Loucy (cell line): Measurements from ENCODE around the gene CNPY1.

Experiments
- CTCF ChIP-seq: fragments of 200-600 bp; sonication (generic); conservative IDR thresholded peaks from 2 replicates; pipeline ENCODE4 v1.5.1; 2014; ENCODE audit warnings: mild to moderate bottlenecking, antibody characterized with exemption, low read length
- EZH2phosphoT487 ChIP-seq: fragments of 200-600 bp; IDR thresholded peaks from 2 replicates; pipeline ENCODE4 v1.6.1; 2018; ENCODE audit warnings: antibody characterized with exemption, mild to moderate bottlenecking, moderate library complexity, borderline replicate concordance

- no peak for TF ChIP-seq CTCF
- TF ChIP-seq EZH2phosphoT487: no peak
Measured at GRCh38 chr7:155468785-155469148, 77.6 kb downstream of the CNPY1 start.
